ENCODE data around the gene ZNF701.
"Not testable (repeated sequence)": the region's sequence is repeated elsewhere in the genome, so short reads cannot be mapped to it uniquely, and the experiment has no call there.

Gene ZNF701

GRCh38 chr19:52570000-52570861 is at the start of gene ZNF701:
Gene ZNF701 (plus strand): TSS chr19:52570287. CDS start chr19:52574148, 3,861 bp downstream.
- peak; percentile 98 for DNase-seq

- no peak for DNase-seq
Measured at GRCh38 chr19:52522551-52522950, 47.5 kb upstream of the ZNF701 start.

GRCh38 chr19:52524086-52524485 is 46.0 kb upstream of the ZNF701 start:
- DNase-seq = no peak

GRCh38 chr19:52527134-52527955 is 42.7 kb upstream of the ZNF701 start, which contains the start of gene ZNF808:
Gene ZNF808 (plus strand): TSS chr19:52527668. CDS start chr19:52543285, 15,617 bp downstream.
- DNase-seq = peak; percentile 98

GRCh38 chr19:52527956-52528351 is 42.1 kb upstream of the ZNF701 start:
- no peak for DNase-seq

GRCh38 chr19:52532480-52532879 is 37.6 kb upstream of the ZNF701 start:
- no peak for DNase-seq

- no peak for DNase-seq
Measured at GRCh38 chr19:52533901-52534300, 36.2 kb upstream of the ZNF701 start.

- not testable (repeated sequence) for DNase-seq
Measured at GRCh38 chr19:52535385-52535770, 34.7 kb upstream of the ZNF701 start.

- peak; percentile 90 for DNase-seq
Measured at GRCh38 chr19:52535771-52536447, 34.2 kb upstream of the ZNF701 start.

GRCh38 chr19:52536448-52536800 is 33.7 kb upstream of the ZNF701 start:
- no peak for DNase-seq

- not testable (repeated sequence) for DNase-seq
Measured at GRCh38 chr19:52538815-52539214, 31.3 kb upstream of the ZNF701 start.

- not testable (repeated sequence) for DNase-seq
Measured at GRCh38 chr19:52541176-52541575, 28.9 kb upstream of the ZNF701 start.

GRCh38 chr19:52541608-52542007 is 28.5 kb upstream of the ZNF701 start:
- no peak for DNase-seq

- not testable (repeated sequence) for DNase-seq
Measured at GRCh38 chr19:52542541-52542940, 27.5 kb upstream of the ZNF701 start.

GRCh38 chr19:52542984-52543664 is 27.0 kb upstream of the ZNF701 start:
- DNase-seq = no peak

- no peak for DNase-seq
Measured at GRCh38 chr19:52554216-52554971, 15.7 kb upstream of the ZNF701 start.

GRCh38 chr19:52557231-52557995 is 12.7 kb upstream of the ZNF701 start:
- DNase-seq = no peak

- DNase-seq = not testable (repeated sequence)
Measured at GRCh38 chr19:52558732-52559445, 11.2 kb upstream of the ZNF701 start.

GRCh38 chr19:52561611-52562010 is 8.5 kb upstream of the ZNF701 start:
- DNase-seq = not testable (repeated sequence)

GRCh38 chr19:52566121-52566520 is 4.0 kb upstream of the ZNF701 start:
- DNase-seq = no peak

Measured in right hindlimb (tissue), 1 donor.